GM12891 (cell line): Measurements from ENCODE around the gene PRPF18.

Experiments used
- PAX5 ChIP-seq: IDR thresholded peaks from 2 replicates; pipeline ENCODE4 v1.6.1; 2011; ENCODE audit warnings: low read length, moderate library complexity, mild to moderate bottlenecking; ENCODE audit not compliant: insufficient read depth, severe bottlenecking
- POLR2A ChIP-seq: IDR thresholded peaks from 2 replicates; pipeline ENCODE4 v1.6.1; 2011; ENCODE audit warnings: low read depth, low read length, control low read depth
- POLR2AphosphoS5 ChIP-seq: IDR thresholded peaks from 2 replicates; pipeline ENCODE4 v1.6.1; 2011; ENCODE audit warnings: low read depth, low read length, control low read depth
- POU2F2 ChIP-seq: IDR thresholded peaks from 2 replicates; pipeline ENCODE4 v1.6.1; 2011; ENCODE audit warnings: low read depth, mild to moderate bottlenecking, control low read depth, low read length, moderate library complexity
- SPI1 ChIP-seq: IDR thresholded peaks from 2 replicates; pipeline ENCODE4 v1.6.1; 2011; ENCODE audit warnings: low read depth, low read length, control low read depth
- TAF1 ChIP-seq: IDR thresholded peaks from 2 replicates; pipeline ENCODE4 v1.6.1; 2011; ENCODE audit warnings: low read depth, low read length, control low read depth

DNA sequence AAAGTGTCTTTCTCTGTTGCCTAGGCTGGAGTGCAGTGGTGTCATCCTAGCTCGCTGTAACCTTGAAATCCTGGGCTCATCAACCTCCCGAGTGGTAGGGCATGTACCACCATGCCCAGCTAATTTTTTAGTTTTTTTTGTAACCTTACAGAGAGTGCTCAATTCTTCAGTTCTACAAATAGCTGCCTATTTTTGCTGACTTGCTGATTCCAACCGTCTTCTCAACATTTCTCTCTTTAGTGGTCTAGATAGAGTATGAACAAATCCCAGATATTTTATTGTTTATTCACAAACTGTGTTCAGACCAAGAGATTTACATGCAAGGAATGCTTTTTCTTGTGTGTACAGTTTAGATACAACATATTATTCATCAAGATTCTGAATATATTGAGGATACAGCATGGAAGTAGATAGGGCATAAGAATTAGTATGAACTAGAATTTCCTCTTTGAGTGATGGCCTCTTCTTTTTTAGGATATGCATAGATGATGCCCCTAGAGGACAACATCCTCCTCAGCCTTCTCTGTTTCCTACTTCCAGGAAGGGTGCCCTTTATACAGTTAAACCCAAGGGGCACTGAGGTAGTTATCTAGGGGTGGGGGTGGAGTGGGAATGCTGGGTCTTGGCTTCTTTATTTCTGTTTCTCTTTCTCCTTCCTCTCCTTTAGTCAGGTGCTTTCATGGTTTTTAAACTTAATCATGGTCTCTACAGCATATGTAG lies 26.0 kb downstream of the PRPF18 start:
- TF ChIP-seq POLR2A (no peak), PAX5 (no peak), POLR2AphosphoS5 (no peak), POU2F2 (no peak), TAF1 (no peak), SPI1 (no peak)
